Upper lobe of left lung (tissue), 6 donors: ENCODE data around the gene BTG2. TPM values are rescaled to one million over a fixed set of nuclear protein-coding genes. Genes with fewer than 3 reads are reported as not detected.
A peak's percentile ranks its signal among the peaks of the same experiment; 100 is the strongest.
"Not testable (repeated sequence)": the region's sequence is repeated elsewhere in the genome, so short reads cannot be mapped to it uniquely, and the experiment has no call there.

Experiments
- ATAC-seq, 2 donors: fragments of 200-7000 bp; cut with Tn5 transposase; one replicate each; pipeline ENCODE4 v1.9.1; 2022; ENCODE audit warnings: mild to moderate bottlenecking in 2 of 2, moderate library complexity in 2 of 2; ENCODE audit not compliant: low FRiP score in 2 of 2
- DNase-seq, 2 donors: peaks; one replicate each; pipeline ENCODE4 v3.0.0-alpha.2; 2019 to 2020
- H3K27ac ChIP-seq, 4 donors: fragments of 200-600 bp; sonication (generic); one replicate each; pipeline ENCODE4 v1.5.1; 2016 to 2019
- H3K27me3 ChIP-seq, 4 donors: fragments of 200-600 bp; sonication (generic); one replicate each; pipeline ENCODE4 v1.5.1; 2017 to 2019
- H3K36me3 ChIP-seq, 4 donors: fragments of 200-600 bp; sonication (generic); one replicate each; pipeline ENCODE4 v1.5.1; 2016 to 2019
- H3K4me1 ChIP-seq, 4 donors: fragments of 200-600 bp; sonication (generic); one replicate each; pipeline ENCODE4 v1.5.1; 2018 to 2019
- H3K4me3 ChIP-seq, 4 donors: fragments of 200-600 bp; sonication (generic); one replicate each; pipeline ENCODE4 v1.5.1; 2017 to 2019; ENCODE audit warnings: mild to moderate bottlenecking in 2 of 4, moderate library complexity in 1 of 4
- H3K9me3 ChIP-seq, 4 donors: fragments of 200-600 bp; sonication (generic); one replicate each; pipeline ENCODE4 v1.5.1; 2018 to 2019
- CTCF ChIP-seq, 6 experiments: fragments of 450-650 bp in 4 of 6; fragments of 200-600 bp in 2 of 6; sonication (generic) in 2 of 6; IDR thresholded peaks; one replicate each; pipeline ENCODE4 v1.5.1; 2016 to 2019; ENCODE audit warnings: antibody characterized with exemption in 6 of 6
- EP300 ChIP-seq, 4 donors: sonication (generic); formaldehyde crosslinking; IDR thresholded peaks; one replicate each; pipeline ENCODE4 v1.5.1; 2017; ENCODE audit warnings: antibody characterized with exemption in 4 of 4, control low read depth in 2 of 4
- POLR2A ChIP-seq, 4 donors: fragments of 450-650 bp; IDR thresholded peaks; one replicate each; pipeline ENCODE4 v1.5.1; 2016 to 2017; ENCODE audit warnings: antibody characterized with exemption in 4 of 4, mild to moderate bottlenecking in 2 of 4
- POLR2AphosphoS5 ChIP-seq, 2 donors: sonication (generic); formaldehyde crosslinking; IDR thresholded peaks; one replicate each; pipeline ENCODE4 v1.5.1; 2017; ENCODE audit warnings: antibody characterized with exemption in 2 of 2
- WGBS, 2 donors: methylation state at CpG; one replicate each; pipeline ENCODE4 v1.1.5; 2017 to 2018; 5-methylcytosine and 5-hydroxymethylcytosine counted together
- total RNA-seq, 6 donors: library from RNA; depleted of rRNA in 4 of 6; stranded (reverse); fragments of >200 nt in 4 of 6; gene quantifications; one replicate each; pipeline versions ENCODE4 v1.1.0 to v1.2.1, GENCODE V29; 2016 to 2021
- donor health status: DM: no; HTN: no; CAD: no; lungs with moderate emphysema.
- donor health status: DM: no; HTN: yes; CAD: no; lungs with severe emphysema.

BTG2 gene
- total RNA-seq, 6 donors from 2014 or later = 59.1 to 178 (median 104) TPM

DNA sequence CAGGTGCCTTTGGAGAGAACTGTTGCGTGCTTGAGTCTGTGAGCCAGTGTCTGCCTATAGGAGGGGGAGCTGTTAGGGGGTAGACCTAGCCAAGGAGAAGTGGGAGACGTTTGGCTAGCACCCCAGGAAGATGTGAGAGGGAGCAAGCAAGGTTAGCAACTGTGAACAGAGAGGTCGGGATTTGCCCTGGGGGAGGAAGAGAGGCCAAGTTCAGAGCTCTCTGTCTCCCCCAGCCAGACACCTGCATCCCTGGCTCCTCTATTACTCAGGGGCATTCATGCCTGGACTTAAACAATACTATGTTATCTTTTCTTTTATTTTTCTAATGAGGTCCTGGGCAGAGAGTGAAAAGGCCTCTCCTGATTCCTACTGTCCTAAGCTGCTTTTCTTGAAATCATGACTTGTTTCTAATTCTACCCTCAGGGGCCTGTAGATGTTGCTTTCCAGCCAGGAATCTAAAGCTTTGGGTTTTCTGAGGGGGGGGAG is 2.4 kb downstream of the BTG2 start:
- no peak for ATAC-seq
- 23 to 30% methylated on average over 3 of the region's 3 CpGs for WGBS, 2 donors
- TF ChIP-seq POLR2A (IDR thresholded peaks at IDR 0.05) (no peak), POLR2AphosphoS5 (IDR thresholded peaks at IDR 0.05) (no peak), CTCF (IDR thresholded peaks at IDR 0.05) (no peak), EP300 (IDR thresholded peaks at IDR 0.05) (no peak)
- no peaks in the 10 kb centered on the region for H3K9me3 ChIP-seq
- H3K27ac ChIP-seq = peak overlapping the region; percentile 92 to 100 (median 99)
- peak overlapping the region; percentile 61 to 91 (median 80) for H3K4me3 ChIP-seq
- peaks cover 37 to 50% (median 44%) of the 10 kb centered on the region in 4 donors for H3K4me1 ChIP-seq
- peaks cover 13 to 40% (median 19%) of the 10 kb centered on the region in 4 donors for H3K36me3 ChIP-seq
- H3K27me3 ChIP-seq = no peaks in the 10 kb centered on the region
- DNase-seq = no peak

DNA sequence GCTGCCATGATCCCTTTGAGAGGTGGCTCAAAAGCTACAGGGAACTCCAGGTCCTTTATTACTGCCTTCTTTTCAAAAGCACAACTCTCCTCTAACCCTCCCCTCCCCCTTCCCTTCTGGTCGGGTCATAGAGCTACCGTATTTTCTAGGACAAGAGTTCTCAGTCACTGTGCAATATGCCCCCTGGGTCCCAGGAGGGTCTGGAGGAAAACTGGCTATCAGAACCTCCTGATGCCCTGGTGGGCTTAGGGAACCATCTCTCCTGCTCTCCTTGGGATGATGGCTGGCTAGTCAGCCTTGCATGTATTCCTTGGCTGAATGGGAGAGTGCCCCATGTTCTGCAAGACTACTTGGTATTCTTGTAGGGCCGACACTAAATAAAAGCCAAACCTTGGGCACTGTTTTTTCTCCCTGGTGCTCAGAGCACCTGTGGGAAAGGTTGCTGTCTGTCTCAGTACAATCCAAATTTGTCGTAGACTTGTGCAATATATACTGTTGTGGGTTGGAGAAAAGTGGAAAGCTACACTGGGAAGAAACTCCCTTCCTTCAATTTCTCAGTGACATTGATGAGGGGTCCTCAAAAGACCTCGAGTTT is 3.1 kb downstream of the BTG2 start:
- peak overlapping the region in 3 of 4 donors; percentile 99 to 100 (median 99) for H3K27ac ChIP-seq
- DNase-seq = no peak
- peaks cover 37 to 53% (median 44%) of the 10 kb centered on the region in 4 donors for H3K4me1 ChIP-seq
- H3K27me3 ChIP-seq = no peaks in the 10 kb centered on the region
- ATAC-seq = no peak
- no peaks in the 10 kb centered on the region for H3K9me3 ChIP-seq
- TF ChIP-seq EP300 (IDR thresholded peaks at IDR 0.05) = no peak
- TF ChIP-seq POLR2A (IDR thresholded peaks at IDR 0.05) = peak in 1 of 4 donors; percentile 30
- TF ChIP-seq CTCF (IDR thresholded peaks at IDR 0.05) = no peak
- no peak for TF ChIP-seq POLR2AphosphoS5 (IDR thresholded peaks at IDR 0.05)
- peaks cover 13 to 40% (median 19%) of the 10 kb centered on the region in 4 donors for H3K36me3 ChIP-seq
- WGBS, 2 donors = 31 to 55% methylated on average over 5 of the region's 5 CpGs
- peak overlapping the region in 3 of 4 donors; percentile 61 to 91 (median 72) for H3K4me3 ChIP-seq

DNA sequence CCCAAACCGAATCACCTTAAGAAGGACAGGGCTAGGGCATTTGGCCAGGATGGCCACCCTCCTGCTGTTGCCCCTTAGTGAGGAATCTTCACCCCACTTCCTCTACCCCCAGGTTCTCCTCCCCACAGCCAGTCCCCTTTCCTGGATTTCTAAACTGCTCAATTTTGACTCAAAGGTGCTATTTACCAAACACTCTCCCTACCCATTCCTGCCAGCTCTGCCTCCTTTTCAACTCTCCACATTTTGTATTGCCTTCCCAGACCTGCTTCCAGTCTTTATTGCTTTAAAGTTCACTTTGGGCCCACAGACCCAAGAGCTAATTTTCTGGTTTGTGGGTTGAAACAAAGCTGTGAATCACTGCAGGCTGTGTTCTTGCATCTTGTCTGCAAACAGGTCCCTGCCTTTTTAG is 3.6 kb downstream of the BTG2 start:
- TF ChIP-seq CTCF (IDR thresholded peaks at IDR 0.05) = no peak
- TF ChIP-seq EP300 (IDR thresholded peaks at IDR 0.05) = no peak
- TF ChIP-seq POLR2A (IDR thresholded peaks at IDR 0.05) = no peak
- TF ChIP-seq POLR2AphosphoS5 (IDR thresholded peaks at IDR 0.05) = no peak
- Histone ChIP-seq H3K27me3 (no peaks in the 10 kb centered on the region), H3K9me3 (no peaks in the 10 kb centered on the region), H3K4me1 (peaks cover 37 to 53% (median 44%) of the 10 kb centered on the region in 4 donors), H3K4me3 (peak overlapping the region in 3 of 4 donors; percentile 61 to 91 (median 72)), H3K36me3 (peaks cover 13 to 40% (median 19%) of the 10 kb centered on the region in 4 donors), H3K27ac (peak overlapping the region in 3 of 4 donors; percentile 99 to 100 (median 99))
- ATAC-seq = no peak
- no peak for DNase-seq
- 44 to 60% methylated on average over 1 of the region's 1 CpG for WGBS, 2 donors

DNA sequence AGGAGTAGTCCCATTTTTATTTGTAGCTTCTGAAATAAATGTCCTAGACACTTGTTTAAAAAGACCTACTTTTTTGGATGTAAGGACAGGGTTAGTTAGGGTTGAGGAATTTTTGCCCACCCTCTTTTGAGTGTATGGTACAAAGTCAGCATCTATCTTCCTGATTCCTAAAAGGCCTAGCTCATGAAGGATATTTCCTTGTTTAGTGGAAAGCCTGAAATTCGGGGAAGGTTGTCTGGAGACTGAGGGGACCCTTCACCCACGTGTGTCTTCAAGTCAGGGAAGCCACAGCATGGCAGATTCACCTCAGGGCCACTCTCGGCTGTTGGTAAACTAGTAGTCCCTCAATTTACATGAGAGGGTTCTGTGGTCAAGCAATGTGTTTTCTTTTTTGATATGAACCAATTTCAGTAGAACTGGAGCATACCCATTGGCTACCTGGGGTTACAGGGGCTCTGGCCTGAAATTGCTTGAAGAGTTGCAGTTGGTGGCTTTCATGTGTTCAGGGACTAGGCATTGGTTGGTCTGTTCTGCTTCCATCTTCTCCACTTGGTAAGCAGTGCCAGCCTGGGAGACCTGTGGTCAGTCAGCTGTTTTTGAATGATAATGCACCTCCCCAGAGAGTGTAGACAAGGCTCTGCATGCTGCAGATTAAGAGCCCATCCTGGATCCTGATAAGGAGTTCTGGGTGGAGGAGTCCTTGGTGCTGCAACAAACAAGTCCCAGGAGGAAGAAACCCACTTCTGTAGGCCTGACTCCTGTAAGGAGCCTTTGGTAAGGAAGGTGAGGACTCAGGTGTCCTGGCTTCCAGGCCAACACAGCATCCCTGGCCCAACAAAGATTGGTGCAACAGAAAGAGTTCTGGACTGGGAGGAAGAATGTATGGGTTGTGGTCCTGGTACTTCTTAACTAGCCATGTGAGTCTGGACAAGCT is 6.3 kb downstream of the BTG2 start:
- peak overlapping the region in 3 of 4 donors; percentile 6 to 61 (median 14) for H3K27ac ChIP-seq
- WGBS, 2 donors = 75 to 84% methylated on average over 3 of the region's 3 CpGs

GRCh38 chr1:203314025-203314759 is 8.9 kb downstream of the BTG2 start:
- not testable (repeated sequence) for DNase-seq, ATAC-seq, H3K9me3 ChIP-seq, H3K4me3 ChIP-seq, H3K27me3 ChIP-seq, H3K27ac ChIP-seq
- Histone ChIP-seq H3K36me3 (peaks cover 0 to 17% (median 5%) of the 10 kb centered on the region in 4 donors), H3K4me1 (peaks cover 17 to 50% (median 34%) of the 10 kb centered on the region in 4 donors)
- WGBS, 2 donors = 71 to 80% methylated on average over 4 of the region's 4 CpGs

More for the DNA sequence above, 6.3 kb downstream of the BTG2 start:
- TF ChIP-seq EP300 (IDR thresholded peaks at IDR 0.05) (no peak), POLR2A (IDR thresholded peaks at IDR 0.05) (no peak)
- peaks cover 13 to 40% (median 19%) of the 10 kb centered on the region in 4 donors for H3K36me3 ChIP-seq
- ATAC-seq (no peak), DNase-seq (no peak)
- H3K27me3 ChIP-seq = no peaks in the 10 kb centered on the region
- peaks cover 35 to 58% (median 48%) of the 10 kb centered on the region in 4 donors for H3K4me1 ChIP-seq
- no peak overlapping the region for H3K4me3 ChIP-seq
- H3K9me3 ChIP-seq = no peaks in the 10 kb centered on the region
